ENCODE results near the gene FXN. TPM values are rescaled to one million over a fixed set of nuclear protein-coding genes. Genes with fewer than 3 reads are reported as not detected.

The FXN gene
- total and polyA plus RNA-seq, 2 experiments from 2014 or later = 12.2 to 31.5 TPM

DNA sequence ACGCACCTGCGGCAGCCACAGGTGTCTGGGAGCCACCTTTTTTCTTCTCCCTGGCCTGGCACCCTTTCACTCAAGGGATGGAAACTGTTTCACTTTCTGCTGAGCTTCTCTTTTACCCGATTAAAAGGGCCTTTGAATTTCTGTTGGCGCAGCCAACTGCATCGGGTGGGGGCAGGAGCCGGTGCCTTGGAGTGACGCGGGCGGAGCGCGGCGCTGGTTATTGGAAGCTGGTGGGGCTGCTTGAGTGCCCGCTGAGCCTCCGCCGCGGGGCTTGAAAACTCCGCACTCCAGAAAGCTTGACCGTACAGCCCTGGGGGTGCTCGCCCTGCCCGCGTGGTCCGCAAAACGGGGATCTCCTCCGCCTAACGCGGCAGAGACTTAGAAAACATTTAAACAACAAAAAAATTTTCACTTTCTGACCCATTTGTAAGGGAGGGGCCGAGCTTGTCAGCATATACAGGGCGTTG lies 86.6 kb downstream of the FXN start:
- peak overlapping the region; percentile 64 for H2AFZ ChIP-seq
- TF ChIP-seq EZH2phosphoT487 (IDR thresholded peaks at IDR 0.05; ENCODE audit: low read depth, severe bottlenecking, unreplicated experiment) (no peak), EZH2 (IDR thresholded peaks at IDR 0.05; ENCODE audit: borderline replicate concordance) (no peak), CTCF (IDR thresholded peaks at IDR 0.05; ENCODE audit: poor library complexity) (no peak)
- peak overlapping the region; percentile 75 for H3K4me3 ChIP-seq
- H3K36me3 ChIP-seq (replicated peaks; ENCODE audit: insufficient read depth, low read depth) = no peaks in the 10 kb centered on the region
- no peaks in the 10 kb centered on the region for H3K27me3 ChIP-seq
- H3K9me2 ChIP-seq (replicated peaks; ENCODE audit: insufficient read depth) = no peaks in the 10 kb centered on the region
- H3K79me2 ChIP-seq = peaks cover 4% of the 10 kb centered on the region
- H4K20me1 ChIP-seq (ENCODE audit: insufficient read depth, poor library complexity, severe bottlenecking) = no peaks in the 10 kb centered on the region
- peak overlapping the region; percentile 88 for H3K4me2 ChIP-seq
- H3K4me1 ChIP-seq (ENCODE audit: insufficient read depth) = no peaks in the 10 kb centered on the region
- peak overlapping the region; percentile 99 for H3K27ac ChIP-seq
- peak; percentile 68 for DNase-seq (ENCODE audit: low spot score)
- no peaks in the 10 kb centered on the region for H3K9me3 ChIP-seq (ENCODE audit: low read depth)
- 2% methylated on average over 28 of the region's 28 CpGs for WGBS (ENCODE audit: low lambda C conversion rate, missing lambda C conversion rate)

DNA sequence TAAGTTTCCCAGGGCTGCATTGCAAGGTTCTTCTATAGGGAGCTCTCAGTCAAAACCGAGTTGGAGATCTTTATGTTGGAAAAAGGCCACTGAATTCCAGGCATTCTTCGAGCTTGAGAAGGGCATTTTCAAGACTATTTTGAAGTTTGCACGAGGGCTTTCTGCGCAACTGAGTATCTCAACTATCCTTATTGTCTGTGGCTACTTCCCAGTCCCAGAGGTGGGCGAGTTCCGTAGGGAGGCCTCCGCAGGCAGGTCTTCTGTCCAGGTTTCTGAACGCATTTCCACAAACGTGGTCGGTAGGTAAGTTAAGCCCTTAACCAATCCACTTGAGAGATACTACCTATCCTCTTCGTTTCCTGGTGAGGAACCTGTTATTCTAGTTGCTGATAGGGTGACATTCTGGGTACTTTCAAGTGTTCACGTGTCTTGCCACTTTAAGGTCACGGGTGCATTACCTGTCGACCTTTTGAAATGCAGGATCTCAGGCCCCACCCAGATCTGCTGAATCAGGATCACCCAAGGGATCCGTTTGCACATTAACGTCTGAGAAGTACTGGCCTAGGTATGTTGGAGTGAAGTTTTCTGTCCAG lies 87.1 kb downstream of the FXN start:
- peak; percentile 68 for DNase-seq (ENCODE audit: low spot score)
- Histone ChIP-seq H3K4me3 (peak overlapping the region; percentile 75), H3K36me3 (replicated peaks; ENCODE audit: insufficient read depth, low read depth) (no peaks in the 10 kb centered on the region), H3K4me1 (ENCODE audit: insufficient read depth) (no peaks in the 10 kb centered on the region), H3K9me2 (replicated peaks; ENCODE audit: insufficient read depth) (no peaks in the 10 kb centered on the region), H3K27me3 (no peaks in the 10 kb centered on the region), H2AFZ (no peak overlapping the region), H3K79me2 (peaks cover 4% of the 10 kb centered on the region), H4K20me1 (ENCODE audit: insufficient read depth, poor library complexity, severe bottlenecking) (no peaks in the 10 kb centered on the region), H3K4me2 (peak overlapping the region; percentile 88), H3K27ac (peak overlapping the region; percentile 99), H3K9me3 (ENCODE audit: low read depth) (no peaks in the 10 kb centered on the region)
- TF ChIP-seq CTCF (IDR thresholded peaks at IDR 0.05; ENCODE audit: poor library complexity) (no peak), EZH2phosphoT487 (IDR thresholded peaks at IDR 0.05; ENCODE audit: low read depth, severe bottlenecking, unreplicated experiment) (no peak), EZH2 (IDR thresholded peaks at IDR 0.05; ENCODE audit: borderline replicate concordance) (no peak)
- 21% methylated on average over 16 of the region's 16 CpGs for WGBS (ENCODE audit: low lambda C conversion rate, missing lambda C conversion rate)

- H3K27ac ChIP-seq = peak overlapping the region; percentile 73
Observed at GRCh38 chr9:69130456-69131441, 95.2 kb downstream of the FXN start.

More at GRCh38 chr9:69130456-69131441, 95.2 kb downstream of the FXN start:
- H3K4me1 ChIP-seq (ENCODE audit: insufficient read depth) = peaks cover 31% of the 10 kb centered on the region
- H3K27me3 ChIP-seq = no peaks in the 10 kb centered on the region
- no peaks in the 10 kb centered on the region for H3K9me3 ChIP-seq (ENCODE audit: low read depth)
- peaks cover 11% of the 10 kb centered on the region for H4K20me1 ChIP-seq (ENCODE audit: insufficient read depth, poor library complexity, severe bottlenecking)
- DNase-seq (ENCODE audit: low spot score) = no peak
- peak overlapping the region; percentile 37 for H3K4me2 ChIP-seq
- TF ChIP-seq EZH2phosphoT487 (IDR thresholded peaks at IDR 0.05; ENCODE audit: low read depth, severe bottlenecking, unreplicated experiment) (no peak), EZH2 (IDR thresholded peaks at IDR 0.05; ENCODE audit: borderline replicate concordance) (no peak), CTCF (IDR thresholded peaks at IDR 0.05; ENCODE audit: poor library complexity) (no peak)
- no peak overlapping the region for H3K4me3 ChIP-seq
- peaks cover 62% of the 10 kb centered on the region for H3K79me2 ChIP-seq
- H3K36me3 ChIP-seq (replicated peaks; ENCODE audit: insufficient read depth, low read depth) = no peaks in the 10 kb centered on the region
- 64% methylated on average over 16 of the region's 16 CpGs for WGBS (ENCODE audit: low lambda C conversion rate, missing lambda C conversion rate)
- no peaks in the 10 kb centered on the region for H3K9me2 ChIP-seq (replicated peaks; ENCODE audit: insufficient read depth)
- no peak overlapping the region for H2AFZ ChIP-seq

Data from hepatocyte (in vitro differentiated cells).